Left ventricle myocardium inferior (tissue), 1 donor: ENCODE measurements around the gene PTPRN2. TPM values are rescaled to one million over a fixed set of nuclear protein-coding genes. Genes with fewer than 3 reads are reported as not detected.

ENCODE experiments used
- DNase-seq: peaks from one replicate; pipeline ENCODE4 v3.0.0-alpha.2; 2020
- H3K27ac ChIP-seq: fragments of 200-600 bp; replicated peaks from 2 replicates; pipeline ENCODE4 v1.8.0; 2021
- H3K27me3 ChIP-seq: fragments of 200-600 bp; 2 replicates; pipeline ENCODE4 v1.8.0; 2021; ENCODE audit warnings: low read depth
- H3K36me3 ChIP-seq: fragments of 200-600 bp; 2 replicates; pipeline ENCODE4 v1.8.0; 2021
- H3K4me1 ChIP-seq: fragments of 200-600 bp; 2 replicates; pipeline ENCODE4 v1.8.0; 2021
- H3K4me3 ChIP-seq: fragments of 200-600 bp; 2 replicates; pipeline ENCODE4 v1.8.0; 2021; ENCODE audit warnings: mild to moderate bottlenecking, moderate library complexity
- H3K9me3 ChIP-seq: fragments of 200-600 bp; replicated peaks from 2 replicates; pipeline ENCODE4 v1.8.0; 2021
- intact Hi-C: fragments of 100-400 bp; cut with micrococcal nuclease; formaldehyde crosslinking; loops from one replicate; pipeline ENCODE4 v1.11.0; 2022
- total RNA-seq: library from RNA; stranded (reverse); fragmentation: NEBNext Ultra II Directional; extraction: Animal tissue kit (Norgen Biotek cat#: 25700); gene quantifications from one replicate; pipeline ENCODE4 v1.2.1, GENCODE V29; 2021
- TF ChIP-seq, protein P1 (sequence below): fragments of 200-600 bp; IDR thresholded peaks from 2 replicates; pipeline ENCODE4 v1.8.0; 2021; ENCODE audit warnings: antibody characterized with exemption, mild to moderate bottlenecking, borderline replicate concordance
- donor health status: DM: no; HTN: yes; CAD: no; lungs with severe emphysema.

Gene PTPRN2
- total RNA-seq, 1 donor from 2014 or later, result 1.3 TPM

DNA sequence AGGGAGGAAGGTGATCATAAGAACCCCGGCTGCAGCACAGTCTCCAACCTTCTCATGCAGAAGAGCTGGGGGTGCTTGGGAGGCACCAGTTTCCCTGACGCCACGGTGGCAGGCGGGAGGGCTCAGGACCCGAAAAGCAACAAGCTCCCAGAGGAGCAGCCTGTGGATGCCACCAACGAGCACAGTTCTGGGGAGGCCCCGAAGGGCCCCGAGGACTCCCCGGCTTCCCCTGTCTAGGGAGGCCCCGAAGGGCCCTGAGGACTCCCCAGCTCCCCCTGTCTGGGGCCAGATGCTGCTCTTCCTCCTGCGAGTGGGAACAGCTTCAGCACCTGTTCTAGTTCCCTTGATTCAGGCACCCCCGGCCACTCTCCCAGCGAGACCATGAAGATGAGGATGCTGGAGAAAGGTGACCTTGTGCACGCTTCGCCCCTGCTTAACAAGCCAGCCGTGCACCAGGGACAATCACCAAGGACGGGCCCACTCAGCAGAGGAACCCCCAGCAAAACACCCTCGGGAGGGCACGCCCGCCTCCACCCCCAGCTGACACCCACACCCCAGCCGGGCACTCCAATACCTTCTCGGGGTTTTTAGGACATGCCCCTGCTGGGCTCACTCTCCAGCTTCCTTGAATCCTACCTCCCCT, 112.5 kb downstream of the PTPRN2 start:
- Histone ChIP-seq H3K4me1 (no peaks in the 10 kb centered on the region), H3K36me3 (no peaks in the 10 kb centered on the region), H3K27me3 (peaks cover 91% of the 10 kb centered on the region), H3K27ac (no peak overlapping the region), H3K4me3 (no peak overlapping the region), H3K9me3 (no peaks in the 10 kb centered on the region)
- intact Hi-C loops, result no loop called here
- DNase-seq, result no peak
- TF ChIP-seq, protein P1, sequence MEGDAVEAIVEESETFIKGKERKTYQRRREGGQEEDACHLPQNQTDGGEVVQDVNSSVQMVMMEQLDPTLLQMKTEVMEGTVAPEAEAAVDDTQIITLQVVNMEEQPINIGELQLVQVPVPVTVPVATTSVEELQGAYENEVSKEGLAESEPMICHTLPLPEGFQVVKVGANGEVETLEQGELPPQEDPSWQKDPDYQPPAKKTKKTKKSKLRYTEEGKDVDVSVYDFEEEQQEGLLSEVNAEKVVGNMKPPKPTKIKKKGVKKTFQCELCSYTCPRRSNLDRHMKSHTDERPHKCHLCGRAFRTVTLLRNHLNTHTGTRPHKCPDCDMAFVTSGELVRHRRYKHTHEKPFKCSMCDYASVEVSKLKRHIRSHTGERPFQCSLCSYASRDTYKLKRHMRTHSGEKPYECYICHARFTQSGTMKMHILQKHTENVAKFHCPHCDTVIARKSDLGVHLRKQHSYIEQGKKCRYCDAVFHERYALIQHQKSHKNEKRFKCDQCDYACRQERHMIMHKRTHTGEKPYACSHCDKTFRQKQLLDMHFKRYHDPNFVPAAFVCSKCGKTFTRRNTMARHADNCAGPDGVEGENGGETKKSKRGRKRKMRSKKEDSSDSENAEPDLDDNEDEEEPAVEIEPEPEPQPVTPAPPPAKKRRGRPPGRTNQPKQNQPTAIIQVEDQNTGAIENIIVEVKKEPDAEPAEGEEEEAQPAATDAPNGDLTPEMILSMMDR, result no peak

DNA sequence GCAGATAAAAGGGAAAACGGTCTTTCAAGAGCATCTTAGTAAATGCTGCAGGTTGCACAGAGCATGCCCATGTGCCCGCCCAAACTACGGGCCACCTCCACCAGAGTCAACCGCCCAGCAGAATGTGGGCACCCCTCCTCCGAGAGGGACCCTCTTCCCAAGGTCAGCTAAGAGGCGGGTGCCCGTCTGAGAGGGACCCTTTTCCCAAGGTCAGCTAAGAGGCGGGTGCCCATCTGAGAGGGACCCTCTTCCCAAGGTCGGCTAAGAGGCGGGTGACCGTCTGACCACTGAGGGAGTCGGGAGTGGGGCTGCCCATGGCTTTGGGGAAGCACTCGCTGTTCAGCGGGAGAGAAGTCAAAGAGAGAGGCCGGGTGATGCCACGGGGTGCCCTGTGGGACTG, 113.1 kb downstream of the PTPRN2 start:
- Histone ChIP-seq H3K9me3 (no peaks in the 10 kb centered on the region), H3K4me1 (no peaks in the 10 kb centered on the region), H3K36me3 (no peaks in the 10 kb centered on the region), H3K27me3 (peaks cover 91% of the 10 kb centered on the region), H3K4me3 (no peak overlapping the region), H3K27ac (no peak overlapping the region)
- intact Hi-C loops, result no loop called here
- TF ChIP-seq, protein P1, result no peak
- DNase-seq, result no peak

DNA sequence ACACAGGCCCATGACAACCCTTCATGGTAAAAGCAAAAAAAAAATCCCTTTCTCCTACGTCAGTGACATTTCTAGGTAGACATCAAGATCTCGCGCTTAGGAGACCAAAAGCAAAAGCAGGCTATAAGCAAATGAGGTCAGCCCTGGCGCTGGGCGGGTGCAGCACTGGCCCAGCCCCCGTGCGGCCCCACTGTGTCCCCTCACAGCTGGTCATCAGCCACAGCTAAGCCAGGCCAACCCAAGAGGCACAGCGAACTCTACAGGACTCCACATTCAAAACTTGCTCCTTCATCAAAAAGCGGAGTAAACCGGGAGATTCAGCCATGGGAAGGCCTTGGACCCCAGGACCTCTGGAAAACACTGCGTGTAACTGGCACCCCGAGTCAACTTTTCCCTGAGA, 113.7 kb downstream of the PTPRN2 start:
- Histone ChIP-seq H3K4me3 (no peak overlapping the region), H3K27me3 (peaks cover 91% of the 10 kb centered on the region), H3K36me3 (no peaks in the 10 kb centered on the region), H3K4me1 (no peaks in the 10 kb centered on the region), H3K27ac (no peak overlapping the region), H3K9me3 (no peaks in the 10 kb centered on the region)
- intact Hi-C loops, result no loop called here
- TF ChIP-seq, protein P1, result no peak
- no peak for DNase-seq

DNA sequence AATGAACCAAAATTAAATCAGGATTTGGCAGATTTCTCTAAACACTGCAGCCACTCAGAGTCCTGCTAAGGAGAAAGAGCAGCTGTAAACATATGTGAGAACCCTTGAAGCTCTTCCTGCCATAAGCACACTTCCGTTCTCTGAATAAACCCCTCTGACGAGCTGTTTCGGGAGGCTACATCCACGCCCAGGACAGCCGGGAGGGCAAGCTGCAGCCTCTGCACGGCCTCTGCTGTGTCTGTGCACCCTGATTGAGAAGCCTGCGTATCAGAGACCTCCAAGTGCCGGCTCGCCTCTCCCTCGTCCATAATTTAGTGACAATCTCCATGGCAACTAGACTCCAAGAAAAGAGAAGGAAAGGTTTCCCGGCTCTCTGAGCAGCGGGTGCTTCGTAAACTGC, 114.4 kb downstream of the PTPRN2 start:
- no peak overlapping the region for H3K27ac ChIP-seq
- TF ChIP-seq, protein P1, result no peak

DNA sequence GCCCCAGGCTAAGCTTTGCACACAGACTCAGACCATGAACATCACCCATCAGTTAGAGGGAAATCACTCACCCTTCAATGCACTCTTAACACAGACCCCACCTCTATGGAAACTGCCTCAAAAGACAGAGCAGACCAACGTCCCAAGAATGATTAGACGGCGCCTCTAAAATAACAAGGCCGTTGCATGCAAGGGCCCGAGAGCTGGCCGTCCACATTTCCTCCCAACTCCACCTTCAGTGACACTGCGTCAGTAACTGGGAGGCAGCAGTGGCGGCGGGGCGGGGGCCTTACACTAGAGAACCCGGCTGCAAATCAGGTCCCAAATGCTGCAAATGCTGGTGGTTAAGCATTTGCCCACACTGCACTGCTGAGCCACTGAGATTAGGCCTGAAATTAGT, 115.0 kb downstream of the PTPRN2 start:
- no peak for DNase-seq
- peaks cover 91% of the 10 kb centered on the region for H3K27me3 ChIP-seq
- H3K36me3 ChIP-seq, result no peaks in the 10 kb centered on the region
- no peaks in the 10 kb centered on the region for H3K9me3 ChIP-seq
- no peaks in the 10 kb centered on the region for H3K4me1 ChIP-seq
- intact Hi-C loops, result no loop called here
- H3K27ac ChIP-seq, result no peak overlapping the region
- no peak overlapping the region for H3K4me3 ChIP-seq
- TF ChIP-seq, protein P1, result no peak

More for the DNA sequence above, 114.4 kb downstream of the PTPRN2 start:
- Histone ChIP-seq H3K27me3 (peaks cover 91% of the 10 kb centered on the region), H3K36me3 (no peaks in the 10 kb centered on the region), H3K4me1 (no peaks in the 10 kb centered on the region), H3K4me3 (no peak overlapping the region), H3K9me3 (no peaks in the 10 kb centered on the region)
- no peak for DNase-seq
- intact Hi-C loops, result no loop called here
